Measurements from ENCODE around the gene CASZ1.

CASZ1 gene

GRCh38 chr1:10622910-10623685, 173.3 kb downstream of the CASZ1 start:
- DNase-seq (ENCODE audit: low spot score) = no peak

GRCh38 chr1:10621906-10622305, 174.5 kb downstream of the CASZ1 start:
- no peak for DNase-seq (ENCODE audit: low spot score)

GRCh38 chr1:10620776-10621175, 175.7 kb downstream of the CASZ1 start:
- DNase-seq (ENCODE audit: low spot score) = no peak

- DNase-seq (ENCODE audit: low spot score) = no peak
Measured at GRCh38 chr1:10617931-10618885, 178.2 kb downstream of the CASZ1 start.

GRCh38 chr1:10617318-10617717, 179.1 kb downstream of the CASZ1 start:
- DNase-seq (ENCODE audit: low spot score) = no peak

GRCh38 chr1:10616696-10617095, 179.8 kb downstream of the CASZ1 start:
- DNase-seq (ENCODE audit: low spot score) = no peak

GRCh38 chr1:10615932-10616671, 180.3 kb downstream of the CASZ1 start:
- no peak for DNase-seq (ENCODE audit: low spot score)

GRCh38 chr1:10615332-10615731, 181.1 kb downstream of the CASZ1 start:
- DNase-seq (ENCODE audit: low spot score) = peak; percentile 56

- no peak for DNase-seq (ENCODE audit: low spot score)
Measured at GRCh38 chr1:10614377-10615225, 181.8 kb downstream of the CASZ1 start.

GRCh38 chr1:10613861-10614260, 182.6 kb downstream of the CASZ1 start:
- no peak for DNase-seq (ENCODE audit: low spot score)

- DNase-seq (ENCODE audit: low spot score) = no peak
Measured at GRCh38 chr1:10613340-10613739, 183.1 kb downstream of the CASZ1 start.

GRCh38 chr1:10612436-10613160, 183.8 kb downstream of the CASZ1 start:
- no peak for DNase-seq (ENCODE audit: low spot score)

GRCh38 chr1:10610901-10611600, 185.4 kb downstream of the CASZ1 start:
- DNase-seq (ENCODE audit: low spot score) = no peak

- DNase-seq (ENCODE audit: low spot score) = no peak
Measured at GRCh38 chr1:10608690-10609089, 187.8 kb downstream of the CASZ1 start.

- no peak for DNase-seq (ENCODE audit: low spot score)
Measured at GRCh38 chr1:10607228-10607627, 189.2 kb downstream of the CASZ1 start.

GRCh38 chr1:10606064-10606463, 190.4 kb downstream of the CASZ1 start:
- no peak for DNase-seq (ENCODE audit: low spot score)

GRCh38 chr1:10604966-10605365, 191.5 kb downstream of the CASZ1 start:
- DNase-seq (ENCODE audit: low spot score) = no peak

- DNase-seq (ENCODE audit: low spot score) = no peak
Measured at GRCh38 chr1:10602936-10603335, 193.5 kb downstream of the CASZ1 start.

GRCh38 chr1:10601342-10602070, 194.9 kb downstream of the CASZ1 start:
- DNase-seq (ENCODE audit: low spot score) = no peak

All from putamen (tissue), 1 donor.